Subcutaneous abdominal adipose tissue (tissue), 5 donors: ENCODE results near the gene ASPG.

ENCODE experiments used
- H3K27ac ChIP-seq: one replicate; pipeline ENCODE4 v1.7.0; 2013; ENCODE audit warnings: low read depth, mild to moderate bottlenecking, inconsistent platforms, low read length, moderate library complexity
- H3K27me3 ChIP-seq, 5 donors: one replicate each; pipeline ENCODE4 v1.7.0; 2013; ENCODE audit warnings: low read length in 5 of 5, inconsistent platforms in 1 of 5; ENCODE audit not compliant: control insufficient read depth in 5 of 5, insufficient read depth in 4 of 5
- H3K36me3 ChIP-seq, 5 donors: one replicate each; pipeline ENCODE4 v1.7.0; 2013; ENCODE audit warnings: low read length in 5 of 5; ENCODE audit not compliant: control insufficient read depth in 5 of 5, insufficient read depth in 5 of 5
- H3K4me1 ChIP-seq, 5 donors: one replicate each; pipeline ENCODE4 v1.7.0; 2013; ENCODE audit warnings: low read length in 5 of 5, mild to moderate bottlenecking in 3 of 5, moderate library complexity in 1 of 5; ENCODE audit not compliant: control insufficient read depth in 5 of 5, insufficient read depth in 5 of 5
- H3K4me3 ChIP-seq, 5 donors: one replicate each; pipeline ENCODE4 v1.7.0; 2013; ENCODE audit warnings: low read length in 5 of 5, low read depth in 1 of 5
- H3K9ac ChIP-seq, 5 donors: one replicate each; pipeline ENCODE4 v1.7.0; 2013; ENCODE audit warnings: low read length in 5 of 5, mild to moderate bottlenecking in 4 of 5, moderate library complexity in 3 of 5
- H3K9me3 ChIP-seq, 5 donors: one replicate each; pipeline ENCODE4 v1.7.0; 2013; ENCODE audit warnings: low read length in 5 of 5; ENCODE audit not compliant: control insufficient read depth in 5 of 5
- donor health status: healthy.
- donor health status: healthy.
- donor health status: healthy.
- donor health status: healthy.
- donor health status: healthy.

ASPG gene

GRCh38 chr14:104048758-104049507 lies 36.6 kb upstream of the ASPG start:
- Histone ChIP-seq H3K9ac (no peak overlapping the region), H3K9me3 (peaks cover 0 to 3% (median 0%) of the 10 kb centered on the region in 5 donors), H3K4me1 (no peaks in the 10 kb centered on the region), H3K27ac (no peak overlapping the region), H3K36me3 (no peaks in the 10 kb centered on the region), H3K4me3 (no peak overlapping the region), H3K27me3 (peaks cover 0 to 9% (median 7%) of the 10 kb centered on the region in 5 donors)

- H3K4me1 ChIP-seq = no peaks in the 10 kb centered on the region
- H3K4me3 ChIP-seq = no peak overlapping the region
- peaks cover 0 to 3% (median 0%) of the 10 kb centered on the region in 5 donors for H3K9me3 ChIP-seq
- peaks cover 6 to 14% (median 9%) of the 10 kb centered on the region in 5 donors for H3K27me3 ChIP-seq
- H3K27ac ChIP-seq = no peak overlapping the region
- H3K9ac ChIP-seq = no peak overlapping the region
- no peaks in the 10 kb centered on the region for H3K36me3 ChIP-seq
Observed at GRCh38 chr14:104049576-104050240, 35.8 kb upstream of the ASPG start.

- H3K4me3 ChIP-seq = no peak overlapping the region
- H3K9me3 ChIP-seq = peaks cover 0 to 3% (median 0%) of the 10 kb centered on the region in 5 donors
- H3K9ac ChIP-seq = no peak overlapping the region
- no peak overlapping the region for H3K27ac ChIP-seq
- peaks cover 9 to 18% (median 12%) of the 10 kb centered on the region in 5 donors for H3K27me3 ChIP-seq
- no peaks in the 10 kb centered on the region for H3K4me1 ChIP-seq
- H3K36me3 ChIP-seq = no peaks in the 10 kb centered on the region
Observed at GRCh38 chr14:104051092-104051813, 34.2 kb upstream of the ASPG start.

GRCh38 chr14:104054222-104054905 lies 31.1 kb upstream of the ASPG start:
- H3K9ac ChIP-seq = no peak overlapping the region
- peaks cover 9 to 18% (median 12%) of the 10 kb centered on the region in 5 donors for H3K27me3 ChIP-seq
- no peak overlapping the region for H3K4me3 ChIP-seq
- no peaks in the 10 kb centered on the region for H3K36me3 ChIP-seq
- no peak overlapping the region for H3K27ac ChIP-seq
- H3K4me1 ChIP-seq = no peaks in the 10 kb centered on the region
- peaks cover 0 to 3% (median 0%) of the 10 kb centered on the region in 5 donors for H3K9me3 ChIP-seq

- Histone ChIP-seq H3K27ac (no peak overlapping the region), H3K36me3 (no peaks in the 10 kb centered on the region), H3K9ac (no peak overlapping the region), H3K4me1 (no peaks in the 10 kb centered on the region), H3K4me3 (no peak overlapping the region), H3K27me3 (peaks cover 0 to 13% (median 0%) of the 10 kb centered on the region in 5 donors), H3K9me3 (peaks cover 0 to 10% (median 8%) of the 10 kb centered on the region in 5 donors)
Observed at GRCh38 chr14:104062281-104062680, 23.2 kb upstream of the ASPG start.

GRCh38 chr14:104064003-104064402 lies 21.5 kb upstream of the ASPG start:
- no peak overlapping the region for H3K9ac ChIP-seq
- no peak overlapping the region for H3K27ac ChIP-seq
- peaks cover 0 to 16% (median 2%) of the 10 kb centered on the region in 5 donors for H3K27me3 ChIP-seq
- no peak overlapping the region for H3K4me3 ChIP-seq
- no peaks in the 10 kb centered on the region for H3K36me3 ChIP-seq
- H3K9me3 ChIP-seq = peaks cover 0 to 13% (median 8%) of the 10 kb centered on the region in 5 donors
- no peaks in the 10 kb centered on the region for H3K4me1 ChIP-seq

- H3K4me3 ChIP-seq = no peak overlapping the region
- no peaks in the 10 kb centered on the region for H3K4me1 ChIP-seq
Observed at GRCh38 chr14:104066279-104066678, 19.2 kb upstream of the ASPG start.

GRCh38 chr14:104066719-104067295 lies 18.7 kb upstream of the ASPG start:
- peaks cover 0 to 24% (median 4%) of the 10 kb centered on the region in 5 donors for H3K27me3 ChIP-seq
- peaks cover 0 to 13% (median 8%) of the 10 kb centered on the region in 5 donors for H3K9me3 ChIP-seq
- H3K36me3 ChIP-seq = no peaks in the 10 kb centered on the region

More at GRCh38 chr14:104066279-104066678, 19.2 kb upstream of the ASPG start:
- H3K9me3 ChIP-seq = peaks cover 0 to 13% (median 8%) of the 10 kb centered on the region in 5 donors
- H3K36me3 ChIP-seq = no peaks in the 10 kb centered on the region
- H3K27me3 ChIP-seq = peaks cover 0 to 24% (median 4%) of the 10 kb centered on the region in 5 donors
- H3K27ac ChIP-seq = no peak overlapping the region
- no peak overlapping the region for H3K9ac ChIP-seq

GRCh38 chr14:104069541-104069940 lies 16.0 kb upstream of the ASPG start:
- peaks cover 0 to 20% (median 4%) of the 10 kb centered on the region in 5 donors for H3K27me3 ChIP-seq
- H3K9ac ChIP-seq = no peak overlapping the region
- H3K36me3 ChIP-seq = no peaks in the 10 kb centered on the region
- H3K27ac ChIP-seq = no peak overlapping the region
- no peaks in the 10 kb centered on the region for H3K4me1 ChIP-seq
- peaks cover 4 to 20% (median 17%) of the 10 kb centered on the region in 5 donors for H3K9me3 ChIP-seq
- H3K4me3 ChIP-seq = no peak overlapping the region

More at GRCh38 chr14:104066719-104067295, 18.7 kb upstream of the ASPG start:
- Histone ChIP-seq H3K4me3 (no peak overlapping the region), H3K4me1 (no peaks in the 10 kb centered on the region), H3K27ac (no peak overlapping the region), H3K9ac (no peak overlapping the region)
